GM12801 (cell line): ENCODE measurements around the gene SLC7A11.

Experiments
- TF ChIP-seq, protein P1 (sequence below): IDR thresholded peaks from one replicate; pipeline ENCODE4 v1.5.1; 2011; ENCODE audit warnings: control low read depth; ENCODE audit not compliant: insufficient read length; ENCODE audit errors: extremely low read depth

SLC7A11 gene

DNA sequence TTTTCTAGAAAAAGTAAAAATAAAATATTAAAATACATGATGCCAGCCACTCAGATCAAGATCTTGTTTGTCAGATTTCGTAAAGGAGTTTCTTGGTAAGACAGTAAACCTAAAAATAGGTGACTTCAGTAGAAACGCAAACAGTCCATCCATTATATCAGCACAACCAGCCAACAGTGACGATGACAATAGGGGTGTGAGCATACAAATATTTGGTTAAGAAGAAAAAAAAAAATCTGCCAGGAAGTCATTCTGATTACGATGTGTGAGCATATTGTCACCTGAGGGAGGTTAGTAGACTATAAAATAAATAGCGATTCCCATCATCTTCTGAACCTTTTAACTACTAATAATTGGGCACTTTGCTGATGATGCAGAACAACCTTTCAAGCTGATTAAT lies 37.6 kb downstream of the SLC7A11 start:
- TF ChIP-seq, protein P1, sequence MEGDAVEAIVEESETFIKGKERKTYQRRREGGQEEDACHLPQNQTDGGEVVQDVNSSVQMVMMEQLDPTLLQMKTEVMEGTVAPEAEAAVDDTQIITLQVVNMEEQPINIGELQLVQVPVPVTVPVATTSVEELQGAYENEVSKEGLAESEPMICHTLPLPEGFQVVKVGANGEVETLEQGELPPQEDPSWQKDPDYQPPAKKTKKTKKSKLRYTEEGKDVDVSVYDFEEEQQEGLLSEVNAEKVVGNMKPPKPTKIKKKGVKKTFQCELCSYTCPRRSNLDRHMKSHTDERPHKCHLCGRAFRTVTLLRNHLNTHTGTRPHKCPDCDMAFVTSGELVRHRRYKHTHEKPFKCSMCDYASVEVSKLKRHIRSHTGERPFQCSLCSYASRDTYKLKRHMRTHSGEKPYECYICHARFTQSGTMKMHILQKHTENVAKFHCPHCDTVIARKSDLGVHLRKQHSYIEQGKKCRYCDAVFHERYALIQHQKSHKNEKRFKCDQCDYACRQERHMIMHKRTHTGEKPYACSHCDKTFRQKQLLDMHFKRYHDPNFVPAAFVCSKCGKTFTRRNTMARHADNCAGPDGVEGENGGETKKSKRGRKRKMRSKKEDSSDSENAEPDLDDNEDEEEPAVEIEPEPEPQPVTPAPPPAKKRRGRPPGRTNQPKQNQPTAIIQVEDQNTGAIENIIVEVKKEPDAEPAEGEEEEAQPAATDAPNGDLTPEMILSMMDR = no peak

DNA sequence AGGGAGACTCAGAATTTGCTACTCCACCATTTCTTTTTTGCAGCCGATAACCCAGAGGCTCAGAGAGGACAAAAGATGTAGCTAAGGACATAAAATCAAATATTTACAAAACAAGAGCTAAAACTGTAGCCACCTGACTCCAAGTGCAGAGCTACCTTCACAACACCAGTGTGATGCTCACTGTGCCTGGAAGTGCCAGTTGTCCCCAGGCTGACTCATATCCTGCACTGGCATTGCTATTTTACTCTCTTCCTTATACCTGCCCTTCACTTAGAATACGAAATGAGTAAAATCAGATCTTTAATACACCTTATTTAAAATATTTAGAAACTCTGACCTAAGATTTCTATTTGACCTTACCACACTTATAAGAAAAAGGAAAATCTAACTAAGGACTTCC lies 39.5 kb downstream of the SLC7A11 start:
- TF ChIP-seq, protein P1 = no peak

GRCh38 chr4:138200236-138200590 lies 41.9 kb downstream of the SLC7A11 start:
- TF ChIP-seq, protein P1 = no peak

- TF ChIP-seq, protein P1 = no peak
These were observed 42.4 kb downstream of the SLC7A11 start for GRCh38 chr4:138199568-138200235.

DNA sequence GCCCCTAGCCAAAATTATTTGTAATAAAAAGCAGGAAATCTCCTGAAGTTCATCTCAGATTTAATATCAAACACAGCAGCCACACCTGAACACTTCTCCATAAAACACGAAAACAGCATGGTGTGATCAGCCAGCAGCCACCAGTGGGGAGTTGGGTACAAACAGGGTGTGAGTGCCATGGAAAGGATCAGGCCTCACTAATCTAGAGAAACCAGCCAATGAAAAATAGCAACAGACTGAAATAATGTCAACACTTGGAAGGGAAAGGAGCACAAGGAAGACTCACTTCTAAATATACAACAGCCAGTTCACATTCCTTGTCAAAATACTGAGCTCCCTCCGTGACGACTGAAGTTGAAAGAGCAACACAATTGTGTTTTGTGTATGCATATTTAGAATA lies 46.0 kb downstream of the SLC7A11 start:
- TF ChIP-seq, protein P1 = no peak

GRCh38 chr4:138193963-138194362 lies 48.2 kb downstream of the SLC7A11 start:
- TF ChIP-seq, protein P1 = no peak

GRCh38 chr4:138192113-138192512 lies 50.0 kb downstream of the SLC7A11 start:
- TF ChIP-seq, protein P1 = no peak
